ENCODE data around the gene THAP7.

- no peak for TF ChIP-seq CTCF (IDR thresholded peaks at IDR 0.05)
- no peak for TF ChIP-seq POLR2A (IDR thresholded peaks at IDR 0.05)
These were observed 3.2 kb downstream of the THAP7 start for GRCh38 chr22:20998411-20999336.

Measured in adrenal gland (tissue), 5 donors.